A673 (cell line): ENCODE data around the gene JMJD1C.

Experiments used
- EZH2 ChIP-seq: fragments of 200-600 bp; sonication (generic); IDR thresholded peaks from 2 replicates; pipeline ENCODE4 v1.6.1; 2017; ENCODE audit warnings: borderline replicate concordance, low read depth, mild to moderate bottlenecking, mixed read lengths, antibody characterized with exemption, low read length; ENCODE audit not compliant: poor library complexity, severe bottlenecking
- TF ChIP-seq, protein P1 (sequence below): fragments of 300-800, 200-600 bp; sonication (generic); conservative IDR thresholded peaks from 2 replicates; pipeline ENCODE4 v1.5.1; 2017; ENCODE audit warnings: low read depth, mild to moderate bottlenecking, antibody characterized with exemption, low read length, moderate library complexity, mixed read lengths

DNA sequence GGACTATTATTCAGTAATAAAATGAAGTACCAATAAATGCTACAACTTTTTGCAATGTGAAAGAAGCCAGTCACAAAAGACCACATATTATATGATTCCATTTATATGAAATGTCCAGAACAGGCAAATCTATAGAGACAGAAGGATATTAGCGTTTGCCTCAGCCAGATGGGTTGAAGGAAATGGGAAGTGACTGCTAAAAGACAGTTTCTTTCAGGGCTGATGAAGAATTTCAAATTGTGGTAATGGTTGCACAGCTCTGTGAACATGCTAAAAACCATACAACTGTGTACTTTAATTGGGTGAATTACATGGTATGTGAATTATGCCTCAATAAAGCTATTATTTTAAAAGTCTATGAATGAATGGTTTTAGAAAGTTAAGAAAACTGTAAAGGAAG is 31.5 kb upstream of the JMJD1C start:
- TF ChIP-seq, protein P1, sequence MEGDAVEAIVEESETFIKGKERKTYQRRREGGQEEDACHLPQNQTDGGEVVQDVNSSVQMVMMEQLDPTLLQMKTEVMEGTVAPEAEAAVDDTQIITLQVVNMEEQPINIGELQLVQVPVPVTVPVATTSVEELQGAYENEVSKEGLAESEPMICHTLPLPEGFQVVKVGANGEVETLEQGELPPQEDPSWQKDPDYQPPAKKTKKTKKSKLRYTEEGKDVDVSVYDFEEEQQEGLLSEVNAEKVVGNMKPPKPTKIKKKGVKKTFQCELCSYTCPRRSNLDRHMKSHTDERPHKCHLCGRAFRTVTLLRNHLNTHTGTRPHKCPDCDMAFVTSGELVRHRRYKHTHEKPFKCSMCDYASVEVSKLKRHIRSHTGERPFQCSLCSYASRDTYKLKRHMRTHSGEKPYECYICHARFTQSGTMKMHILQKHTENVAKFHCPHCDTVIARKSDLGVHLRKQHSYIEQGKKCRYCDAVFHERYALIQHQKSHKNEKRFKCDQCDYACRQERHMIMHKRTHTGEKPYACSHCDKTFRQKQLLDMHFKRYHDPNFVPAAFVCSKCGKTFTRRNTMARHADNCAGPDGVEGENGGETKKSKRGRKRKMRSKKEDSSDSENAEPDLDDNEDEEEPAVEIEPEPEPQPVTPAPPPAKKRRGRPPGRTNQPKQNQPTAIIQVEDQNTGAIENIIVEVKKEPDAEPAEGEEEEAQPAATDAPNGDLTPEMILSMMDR: no peak
- no peak for TF ChIP-seq EZH2
